ENCODE data around the gene CASS4.

Gene CASS4

GRCh38 chr20:56423211-56423610 is 11.2 kb downstream of the CASS4 start:
- Mint-ChIP-seq H3K4me1 (peaks cover 10 to 21% of the 10 kb centered on the region in 2 donors), H3K27me3 (peaks cover 4 to 16% of the 10 kb centered on the region in 2 donors), H3K4me3 (no peak overlapping the region), H3K9me3 (no peaks in the 10 kb centered on the region), H3K36me3 (peaks cover 4 to 5% of the 10 kb centered on the region in 2 donors), H3K27ac (no peak overlapping the region)
- DNase-seq (no peak), ATAC-seq (replicated peaks) (no peak)

DNA sequence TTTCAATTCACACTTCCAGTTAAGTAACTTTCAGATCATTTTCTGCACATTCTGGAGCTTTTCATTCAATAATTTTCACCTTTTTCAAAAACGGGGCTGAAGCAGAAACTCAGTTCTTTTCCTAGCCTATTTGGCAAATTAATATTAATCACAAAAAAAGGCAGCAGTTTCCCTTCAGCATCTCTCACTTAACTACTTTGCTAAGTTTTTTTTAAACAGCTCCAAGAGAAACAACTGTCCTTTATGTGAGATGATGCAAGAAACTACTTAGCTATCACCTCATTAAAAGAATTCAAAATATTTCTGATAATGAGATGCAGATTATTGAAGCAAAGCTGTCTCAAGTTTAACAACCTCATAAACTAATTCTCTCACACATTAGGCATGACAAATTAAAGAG is 11.8 kb downstream of the CASS4 start:
- Mint-ChIP-seq H3K27ac (no peak overlapping the region), H3K9me3 (no peaks in the 10 kb centered on the region), H3K4me3 (no peak overlapping the region), H3K27me3 (peaks cover 4 to 19% of the 10 kb centered on the region in 2 donors), H3K36me3 (peaks cover 2 to 3% of the 10 kb centered on the region in 2 donors), H3K4me1 (peaks cover 9 to 23% of the 10 kb centered on the region in 2 donors)
- ATAC-seq (replicated peaks): no peak
- no peak for DNase-seq

- Mint-ChIP-seq H3K27me3 (peaks cover 13 to 25% of the 10 kb centered on the region in 2 donors), H3K4me1 (peaks cover 15 to 29% of the 10 kb centered on the region in 2 donors), H3K4me3 (no peak overlapping the region), H3K27ac (no peak overlapping the region), H3K36me3 (no peaks in the 10 kb centered on the region), H3K9me3 (peaks cover 0 to 2% of the 10 kb centered on the region in 2 donors)
- ATAC-seq (replicated peaks): peak in 1 of 2 donors; percentile 16
- no peak for DNase-seq
Observed at GRCh38 chr20:56424931-56425330, 12.9 kb downstream of the CASS4 start.

DNA sequence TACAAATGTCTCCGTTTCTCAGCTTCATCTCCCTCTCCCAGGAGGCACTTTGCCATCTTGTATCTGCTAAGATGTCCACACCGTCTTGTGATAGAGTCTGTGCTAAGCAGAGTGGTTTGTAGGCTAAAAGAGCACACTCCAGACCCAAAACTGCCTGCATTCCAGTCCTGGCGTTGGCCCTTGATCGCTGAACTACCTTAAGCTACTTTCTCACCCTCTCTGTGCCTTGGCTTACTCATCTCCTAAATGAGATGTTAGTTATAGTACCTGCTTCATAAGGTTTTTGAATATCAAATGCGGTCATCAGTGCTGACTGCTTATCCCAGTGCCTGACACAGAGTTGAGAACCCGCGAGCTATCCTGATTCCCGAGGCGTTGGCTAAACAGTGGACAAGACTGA is 14.0 kb downstream of the CASS4 start:
- H3K4me1 Mint-ChIP-seq: peaks cover 17 to 31% of the 10 kb centered on the region in 2 donors
- ATAC-seq (replicated peaks) (no peak), DNase-seq (no peak)
- H3K9me3 Mint-ChIP-seq: peaks cover 0 to 2% of the 10 kb centered on the region in 2 donors
- H3K27me3 Mint-ChIP-seq: peaks cover 19 to 33% of the 10 kb centered on the region in 2 donors
- no peaks in the 10 kb centered on the region for H3K36me3 Mint-ChIP-seq
- H3K27ac Mint-ChIP-seq: no peak overlapping the region
- H3K4me3 Mint-ChIP-seq: no peak overlapping the region

GRCh38 chr20:56426926-56427325 is 14.9 kb downstream of the CASS4 start:
- Mint-ChIP-seq H3K4me3 (no peak overlapping the region), H3K27ac (no peak overlapping the region), H3K4me1 (peaks cover 17 to 30% of the 10 kb centered on the region in 2 donors), H3K27me3 (peaks cover 22 to 33% of the 10 kb centered on the region in 2 donors), H3K9me3 (peaks cover 0 to 2% of the 10 kb centered on the region in 2 donors), H3K36me3 (no peaks in the 10 kb centered on the region)
- DNase-seq (no peak), ATAC-seq (replicated peaks) (no peak)

DNA sequence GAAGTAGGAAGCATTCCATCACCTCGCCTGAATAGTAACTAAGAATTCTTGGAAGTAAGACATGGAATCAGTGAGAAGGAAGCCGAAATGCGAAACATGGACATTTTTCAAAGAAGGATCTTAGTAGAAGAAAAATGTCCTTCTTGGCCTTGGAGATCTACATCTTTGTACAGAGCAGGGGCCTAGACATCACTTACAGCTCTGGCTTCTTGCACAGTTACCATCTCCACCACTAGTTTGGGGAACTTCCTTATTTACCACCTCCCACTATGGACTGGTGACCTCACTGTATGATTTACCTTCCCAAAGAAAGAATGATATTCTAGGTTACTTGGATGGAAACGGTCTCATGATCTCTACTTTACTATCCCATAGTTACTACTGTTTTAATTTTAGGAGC is 15.7 kb downstream of the CASS4 start:
- H3K27ac Mint-ChIP-seq: no peak overlapping the region
- peaks cover 22 to 33% of the 10 kb centered on the region in 2 donors for H3K27me3 Mint-ChIP-seq
- DNase-seq (no peak), ATAC-seq (replicated peaks) (no peak)
- H3K4me3 Mint-ChIP-seq: no peak overlapping the region
- no peaks in the 10 kb centered on the region for H3K36me3 Mint-ChIP-seq
- peaks cover 0 to 2% of the 10 kb centered on the region in 2 donors for H3K9me3 Mint-ChIP-seq
- H3K4me1 Mint-ChIP-seq: peaks cover 14 to 25% of the 10 kb centered on the region in 2 donors

- no peak for DNase-seq
- H3K27me3 Mint-ChIP-seq: peaks cover 22 to 33% of the 10 kb centered on the region in 2 donors
- no peak for ATAC-seq (replicated peaks)
- peaks cover 0 to 2% of the 10 kb centered on the region in 2 donors for H3K9me3 Mint-ChIP-seq
- no peaks in the 10 kb centered on the region for H3K36me3 Mint-ChIP-seq
- peaks cover 17 to 30% of the 10 kb centered on the region in 2 donors for H3K4me1 Mint-ChIP-seq
- H3K4me3 Mint-ChIP-seq: no peak overlapping the region
- H3K27ac Mint-ChIP-seq: no peak overlapping the region
Observed at GRCh38 chr20:56428410-56428809, 16.4 kb downstream of the CASS4 start.

- peaks cover 22 to 33% of the 10 kb centered on the region in 2 donors for H3K27me3 Mint-ChIP-seq
- no peak for DNase-seq
Observed at GRCh38 chr20:56428881-56429280, 16.8 kb downstream of the CASS4 start.

DNA sequence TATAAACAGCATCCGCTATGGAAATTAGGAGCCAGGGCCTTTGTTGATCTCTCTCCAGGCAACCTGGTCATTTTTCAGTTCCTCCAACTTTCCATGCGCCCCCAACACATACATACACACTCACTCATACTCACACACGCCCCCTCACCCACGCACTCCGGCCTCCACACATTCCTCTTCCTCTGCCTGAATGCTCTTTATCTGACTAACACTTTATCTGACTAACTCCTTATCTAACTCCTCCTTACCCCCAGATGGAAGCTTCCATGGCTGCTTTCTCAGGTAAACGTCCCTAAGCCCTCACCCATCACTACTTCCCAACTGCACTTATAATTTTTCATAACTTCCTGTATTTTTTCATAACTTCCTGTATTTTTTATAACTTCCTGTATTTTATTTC is 17.4 kb downstream of the CASS4 start:
- DNase-seq: no peak
- Mint-ChIP-seq H3K27me3 (peaks cover 22 to 33% of the 10 kb centered on the region in 2 donors), H3K36me3 (no peaks in the 10 kb centered on the region), H3K9me3 (peaks cover 0 to 2% of the 10 kb centered on the region in 2 donors), H3K4me1 (peaks cover 17 to 31% of the 10 kb centered on the region in 2 donors), H3K27ac (peak overlapping the region; percentile 28), H3K4me3 (peak overlapping the region; percentile 34 to 49)
- ATAC-seq (replicated peaks): peak; percentile 34 to 58

More at GRCh38 chr20:56428881-56429280, 16.8 kb downstream of the CASS4 start:
- ATAC-seq (replicated peaks): no peak
- H3K4me3 Mint-ChIP-seq: no peak overlapping the region
- H3K9me3 Mint-ChIP-seq: peaks cover 0 to 2% of the 10 kb centered on the region in 2 donors
- peaks cover 17 to 31% of the 10 kb centered on the region in 2 donors for H3K4me1 Mint-ChIP-seq
- H3K27ac Mint-ChIP-seq: no peak overlapping the region
- no peaks in the 10 kb centered on the region for H3K36me3 Mint-ChIP-seq

GRCh38 chr20:56429941-56430340 is 17.9 kb downstream of the CASS4 start:
- Mint-ChIP-seq H3K9me3 (peaks cover 1 to 2% of the 10 kb centered on the region in 2 donors), H3K36me3 (peaks cover 0 to 2% of the 10 kb centered on the region in 2 donors), H3K27me3 (peaks cover 22 to 33% of the 10 kb centered on the region in 2 donors), H3K27ac (peak overlapping the region; percentile 54), H3K4me3 (peak overlapping the region; percentile 34 to 49), H3K4me1 (peaks cover 16 to 31% of the 10 kb centered on the region in 2 donors)
- peak in 1 of 2 donors; percentile 12 for ATAC-seq (replicated peaks)
- no peak for DNase-seq

DNA sequence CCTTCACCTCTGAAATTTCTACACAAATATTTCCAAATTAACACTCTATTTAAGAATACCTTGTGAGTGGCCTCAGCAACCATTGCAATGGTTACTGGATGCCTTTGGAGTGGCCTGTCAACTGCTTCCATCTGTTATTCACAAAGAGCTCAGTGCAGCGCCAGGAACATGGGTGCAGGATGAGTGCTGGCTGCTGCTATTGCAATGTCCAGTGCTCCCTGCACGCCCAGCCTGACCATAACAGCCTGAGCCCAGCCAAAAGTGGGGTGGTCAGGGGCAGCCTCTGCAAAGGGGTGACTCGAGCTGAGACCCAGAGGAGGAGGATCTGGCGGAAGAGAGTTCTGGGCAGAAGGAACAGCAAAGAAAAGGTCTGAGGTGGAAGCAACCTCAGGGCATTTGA is 18.4 kb downstream of the CASS4 start:
- Mint-ChIP-seq H3K4me3 (no peak overlapping the region), H3K27ac (peak overlapping the region; percentile 54), H3K4me1 (peaks cover 18 to 31% of the 10 kb centered on the region in 2 donors), H3K9me3 (peaks cover 2 to 3% of the 10 kb centered on the region in 2 donors), H3K36me3 (peaks cover 0 to 3% of the 10 kb centered on the region in 2 donors), H3K27me3 (peaks cover 22 to 33% of the 10 kb centered on the region in 2 donors)
- no peak for DNase-seq
- ATAC-seq (replicated peaks): no peak

DNA sequence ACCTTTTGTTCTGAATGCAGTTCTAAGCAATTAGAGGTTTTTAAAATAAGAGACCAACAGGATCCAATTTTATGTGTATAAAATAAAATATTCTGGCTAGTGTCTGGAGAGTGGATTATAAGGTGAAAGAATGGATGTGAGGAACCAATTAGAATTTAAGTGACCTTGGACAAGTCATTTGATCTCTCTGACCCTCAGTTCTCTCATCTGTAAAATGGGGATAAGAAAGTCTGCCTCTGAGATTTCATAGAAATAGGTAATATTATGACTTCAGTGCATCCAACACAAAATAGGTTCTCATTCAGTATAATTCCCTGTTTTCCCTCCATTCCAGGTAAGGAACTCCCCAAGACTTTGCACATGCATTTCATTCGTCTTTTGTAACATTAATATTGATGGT is 18.9 kb downstream of the CASS4 start:
- DNase-seq (no peak), ATAC-seq (replicated peaks) (no peak)
- Mint-ChIP-seq H3K9me3 (peaks cover 2 to 3% of the 10 kb centered on the region in 2 donors), H3K4me1 (peaks cover 18 to 31% of the 10 kb centered on the region in 2 donors), H3K27me3 (peaks cover 20 to 30% of the 10 kb centered on the region in 2 donors), H3K36me3 (peaks cover 0 to 3% of the 10 kb centered on the region in 2 donors), H3K4me3 (no peak overlapping the region), H3K27ac (no peak overlapping the region)

- ATAC-seq (replicated peaks) (no peak), DNase-seq (no peak)
- H3K27ac Mint-ChIP-seq: no peak overlapping the region
- peaks cover 0 to 3% of the 10 kb centered on the region in 2 donors for H3K36me3 Mint-ChIP-seq
- peaks cover 2 to 3% of the 10 kb centered on the region in 2 donors for H3K9me3 Mint-ChIP-seq
- H3K4me1 Mint-ChIP-seq: peaks cover 18 to 31% of the 10 kb centered on the region in 2 donors
- H3K27me3 Mint-ChIP-seq: peaks cover 18 to 25% of the 10 kb centered on the region in 2 donors
- H3K4me3 Mint-ChIP-seq: no peak overlapping the region
Observed at GRCh38 chr20:56431471-56431870, 19.4 kb downstream of the CASS4 start.

- Mint-ChIP-seq H3K27me3 (peaks cover 15 to 18% of the 10 kb centered on the region in 2 donors), H3K36me3 (peaks cover 0 to 3% of the 10 kb centered on the region in 2 donors), H3K4me1 (peaks cover 16 to 24% of the 10 kb centered on the region in 2 donors), H3K4me3 (no peak overlapping the region), H3K27ac (no peak overlapping the region), H3K9me3 (peaks cover 2 to 3% of the 10 kb centered on the region in 2 donors)
- ATAC-seq (replicated peaks) (no peak), DNase-seq (no peak)
Observed at GRCh38 chr20:56433221-56433879, 21.3 kb downstream of the CASS4 start.

DNA sequence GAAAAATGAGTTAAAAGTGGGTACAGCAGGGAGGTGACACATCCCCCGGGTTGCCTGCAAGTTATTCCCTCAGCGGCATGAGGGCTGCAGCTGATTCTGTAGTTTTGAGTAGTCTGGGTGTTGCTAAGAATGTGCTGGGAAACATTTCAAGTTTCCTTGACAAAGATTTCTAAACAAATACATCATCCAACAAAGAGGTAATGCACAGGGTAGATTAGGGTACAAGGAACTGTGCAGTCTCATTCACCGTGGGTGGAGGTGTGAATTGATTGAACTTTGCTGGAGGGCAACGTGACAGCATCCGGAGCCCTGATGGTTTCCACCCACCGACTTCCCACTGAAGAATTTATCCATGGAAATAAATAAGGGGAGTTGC is 21.8 kb downstream of the CASS4 start:
- Mint-ChIP-seq H3K4me1 (peaks cover 16 to 19% of the 10 kb centered on the region in 2 donors), H3K9me3 (peaks cover 2 to 3% of the 10 kb centered on the region in 2 donors), H3K36me3 (peaks cover 0 to 3% of the 10 kb centered on the region in 2 donors), H3K4me3 (no peak overlapping the region), H3K27ac (no peak overlapping the region), H3K27me3 (peaks cover 14 to 18% of the 10 kb centered on the region in 2 donors)
- DNase-seq: no peak
- ATAC-seq (replicated peaks): no peak
